IMR-90 (cell line): ENCODE data around the gene EPB41L4A. TPM values are rescaled to one million over a fixed set of nuclear protein-coding genes. Genes with fewer than 3 reads are reported as not detected.

Experiments used
- ATAC-seq: fragments of 200-7000 bp; cut with Tn5 transposase; 2 replicates; pipeline ENCODE4 v1.9.1; 2020; ENCODE audit warnings: low read depth, mild to moderate bottlenecking, moderate library complexity
- BruUV-seq: library from RNA; stranded (reverse); fragments of 400-500 nt; replicated peaks from 2 replicates; lab custom pipeline; 2021; lab: Mats Ljungman, UMichigan
- CTCF ChIA-PET: fragments of 300-600 bp; formaldehyde crosslinking; extraction: SDS; loops from one replicate; lab custom pipeline; 2021; ENCODE audit warnings: antibody characterized with exemption; lab: Yijun Ruan, JAX
- POLR2A ChIA-PET: fragments of 300-600 bp; sonication (Branson Sonifier 250); formaldehyde crosslinking; loops from one replicate; lab custom pipeline; 2022; ENCODE audit warnings: antibody characterized with exemption; ENCODE audit not compliant: unreplicated experiment; lab: Charles Lee
- DNase-seq: peaks from one replicate; pipeline ENCODE4 v3.0.0; 2013
- H2AFZ ChIP-seq: replicated peaks from 2 replicates; pipeline ENCODE3; 2013; ENCODE audit warnings: low read length, mild to moderate bottlenecking; ENCODE audit not compliant: poor library complexity
- H2AK5ac ChIP-seq: 2 replicates; pipeline ENCODE4 v1.6.1; 2013; ENCODE audit warnings: low read depth, low read length, inconsistent platforms
- H2AK9ac ChIP-seq: replicated peaks from 2 replicates; pipeline ENCODE3; 2013; ENCODE audit warnings: mild to moderate bottlenecking, low read depth, low read length, moderate library complexity; ENCODE audit not compliant: poor library complexity
- H2BK120ac ChIP-seq: 2 replicates; pipeline ENCODE4 v1.6.1; 2013; ENCODE audit warnings: low read depth, low read length, inconsistent platforms
- H2BK15ac ChIP-seq: 3 replicates; pipeline ENCODE4 v1.6.1; 2013; ENCODE audit warnings: low read depth, low read length, inconsistent platforms
- H2BK20ac ChIP-seq: 2 replicates; pipeline ENCODE4 v1.6.1; 2013; ENCODE audit warnings: low read depth, mild to moderate bottlenecking, inconsistent platforms, low read length, moderate library complexity
- H2BK5ac ChIP-seq: 2 replicates; pipeline ENCODE4 v1.6.1; 2013; ENCODE audit warnings: mild to moderate bottlenecking, low read depth, low read length, inconsistent platforms; ENCODE audit not compliant: poor library complexity, severe bottlenecking
- H3K14ac ChIP-seq: replicated peaks from 2 replicates; pipeline ENCODE4 v1.6.1; 2013; ENCODE audit warnings: low read depth, low read length, inconsistent platforms
- H3K18ac ChIP-seq: 2 replicates; pipeline ENCODE4 v1.6.1; 2013; ENCODE audit warnings: low read depth, low read length, control low read depth
- H3K23ac ChIP-seq: 2 replicates; pipeline ENCODE4 v1.6.1; 2013; ENCODE audit warnings: low read depth, low read length, inconsistent platforms
- H3K27ac ChIP-seq: 2 replicates; pipeline ENCODE4 v1.5.1; 2013; ENCODE audit warnings: mild to moderate bottlenecking, control low read depth, low read length; ENCODE audit not compliant: insufficient read depth
- H3K27me3 ChIP-seq: 2 replicates; pipeline ENCODE4 v1.6.1; 2013; ENCODE audit warnings: low read length; ENCODE audit not compliant: control insufficient read depth, insufficient read depth
- H3K36me3 ChIP-seq: 2 replicates; pipeline ENCODE4 v1.6.1; 2013; ENCODE audit warnings: low read length, mixed read lengths; ENCODE audit not compliant: control insufficient read depth, insufficient read depth
- H3K4ac ChIP-seq: 2 replicates; pipeline ENCODE4 v1.6.1; 2013; ENCODE audit warnings: low read depth, low read length, inconsistent platforms
- H3K4me1 ChIP-seq: 2 replicates; pipeline ENCODE4 v1.6.1; 2013; ENCODE audit warnings: low read length, mixed read lengths; ENCODE audit not compliant: control insufficient read depth, insufficient read depth
- H3K4me2 ChIP-seq: 2 replicates; pipeline ENCODE4 v1.6.1; 2013; ENCODE audit warnings: low read depth, mild to moderate bottlenecking, control low read depth, low read length, moderate library complexity
- H3K4me3 ChIP-seq: 2 replicates; pipeline ENCODE4 v1.5.1; 2013; ENCODE audit warnings: low read depth, mild to moderate bottlenecking, control low read depth, low read length, moderate library complexity; ENCODE audit not compliant: insufficient read depth
- H3K56ac ChIP-seq: 2 replicates; pipeline ENCODE4 v1.6.1; 2013; ENCODE audit warnings: low read length, inconsistent platforms; ENCODE audit not compliant: insufficient read depth; ENCODE audit errors: extremely low read depth
- H3K79me1 ChIP-seq, 2 experiments: 2 replicates each; pipeline ENCODE4 v1.6.1; 2013; ENCODE audit warnings: low read length in 2 of 2, inconsistent platforms in 1 of 2, low read depth in 1 of 2
- H3K9ac ChIP-seq: 2 replicates; pipeline ENCODE4 v1.6.1; 2013; ENCODE audit warnings: low read depth, low read length, control low read depth
- H3K9me1 ChIP-seq: 2 replicates; pipeline ENCODE4 v1.6.1; 2013; ENCODE audit warnings: low read length, inconsistent platforms; ENCODE audit not compliant: insufficient read depth
- H3K9me3 ChIP-seq: 2 replicates; pipeline ENCODE4 v1.6.1; 2013; ENCODE audit warnings: low read length; ENCODE audit not compliant: control insufficient read depth, insufficient read depth
- H4K20me1 ChIP-seq: 2 replicates; pipeline ENCODE4 v1.6.1; 2013; ENCODE audit warnings: low read length, inconsistent platforms; ENCODE audit not compliant: insufficient read depth
- H4K5ac ChIP-seq: 2 replicates; pipeline ENCODE4 v1.6.1; 2013; ENCODE audit warnings: mild to moderate bottlenecking, low read depth, low read length, control low read depth
- H4K8ac ChIP-seq, 2 experiments: 2 replicates each; pipeline ENCODE4 v1.6.1; 2013; ENCODE audit warnings: low read depth in 2 of 2, low read length in 2 of 2, control low read depth in 1 of 2, inconsistent platforms in 1 of 2
- H4K91ac ChIP-seq: 2 replicates; pipeline ENCODE4 v1.6.1; 2013; ENCODE audit warnings: low read depth, low read length, inconsistent platforms; ENCODE audit not compliant: insufficient read depth
- BHLHE40 ChIP-seq: fragments of 150-350 bp; IDR thresholded peaks from 2 replicates; pipeline ENCODE4 v1.6.1; 2016; ENCODE audit warnings: mild to moderate bottlenecking, low read depth, low read length
- CEBPB ChIP-seq: IDR thresholded peaks from 2 replicates; pipeline ENCODE4 v1.6.1; 2012; ENCODE audit warnings: low read depth, low read length, improper control_type of control experiment
- CHD1 ChIP-seq: IDR thresholded peaks from 2 replicates; pipeline ENCODE4 v1.6.1; 2012; ENCODE audit warnings: low read depth, low read length, improper control_type of control experiment
- CTCF ChIP-seq: conservative IDR thresholded peaks from 2 replicates; pipeline ENCODE4 v1.5.1; 2012; ENCODE audit warnings: mild to moderate bottlenecking, low read depth, low read length, improper control_type of control experiment
- FOS ChIP-seq: fragments of 150-350 bp; IDR thresholded peaks from 2 replicates; pipeline ENCODE4 v1.6.1; 2016; ENCODE audit warnings: low read depth, low read length
- MAFK ChIP-seq: IDR thresholded peaks from 2 replicates; pipeline ENCODE4 v1.6.1; 2012; ENCODE audit warnings: low read depth, low read length, improper control_type of control experiment
- MAZ ChIP-seq: IDR thresholded peaks from 2 replicates; pipeline ENCODE4 v1.6.1; 2012; ENCODE audit warnings: low read depth, mild to moderate bottlenecking, low read length, improper control_type of control experiment, moderate library complexity, borderline replicate concordance
- MXI1 ChIP-seq: IDR thresholded peaks from 2 replicates; pipeline ENCODE4 v1.6.1; 2012; ENCODE audit warnings: low read depth, mild to moderate bottlenecking, low read length, moderate library complexity, borderline replicate concordance
- NFE2L2 ChIP-seq: fragments of 150-350 bp; IDR thresholded peaks from 2 replicates; pipeline ENCODE4 v1.6.1; 2016; ENCODE audit warnings: low read depth, mild to moderate bottlenecking, low read length
- POLR2A ChIP-seq: IDR thresholded peaks from 2 replicates; pipeline ENCODE4 v1.6.1; 2012; ENCODE audit warnings: mild to moderate bottlenecking, low read depth, low read length
- RCOR1 ChIP-seq: IDR thresholded peaks from 2 replicates; pipeline ENCODE4 v1.6.1; 2012; ENCODE audit warnings: mild to moderate bottlenecking, low read length, improper control_type of control experiment; ENCODE audit not compliant: insufficient replicate concordance
- RFX5 ChIP-seq: IDR thresholded peaks from 2 replicates; pipeline ENCODE4 v1.8.0; 2012; ENCODE audit warnings: low read depth, mild to moderate bottlenecking, low read length, moderate library complexity
- USF2 ChIP-seq: fragments of 150-350 bp; IDR thresholded peaks from 2 replicates; pipeline ENCODE4 v1.6.1; 2017; ENCODE audit warnings: mild to moderate bottlenecking, antibody characterized with exemption, low read length, low read depth
- WGBS, 2 experiments: methylation state at CpG; one replicate each; pipeline versions ENCODE4 v1.1.5 to v1.1.7; 2013; ENCODE audit warnings: missing lambda C conversion rate in 2 of 2; ENCODE audit not compliant: insufficient read length in 1 of 2; ENCODE audit errors: extremely low coverage in 2 of 2; 5-methylcytosine and 5-hydroxymethylcytosine counted together
- dilution Hi-C: fragments of 300-500 bp; cut with HindIII; formaldehyde crosslinking; loops from one replicate; pipeline ENCODE4 v1.14.3; 2018; ENCODE audit warnings: low sequenced_read_pairs; ENCODE audit not compliant: unreplicated experiment
- in situ Hi-C: fragments of 300-500 bp; cut with MboI; formaldehyde crosslinking; loops from 3 replicates; pipeline ENCODE4 v1.14.3; 2019; ENCODE audit warnings: low sequenced_read_pairs, inconsistent platforms, mixed read lengths
- intact Hi-C: fragments of 100-400 bp; cut with micrococcal nuclease; formaldehyde crosslinking; loops from 2 replicates; pipeline ENCODE4 v1.10.0; 2022
- polyA plus RNA-seq, 3 experiments: library from polyadenylated mRNA; depleted of rRNA; stranded (reverse); fragments of >200 nt; gene quantifications; 2 replicates each; pipeline ENCODE4 v1.2.3, GENCODE V29; 2012; ENCODE audit warnings: low replicate concordance in 1 of 3
- total RNA-seq: library from RNA; depleted of rRNA; stranded (reverse); fragments of >200 nt; gene quantifications from 2 replicates; pipeline ENCODE4 v1.2.3, GENCODE V29; 2012

The EPB41L4A gene
- total and polyA plus RNA-seq, 2 of the 4 experiments (the other 2 are of a cell fraction), result under 0.01 to 0.02 TPM

- TF ChIP-seq USF2 (no peak), POLR2A (no peak)
Measured at GRCh38 chr5:112419164-112419985, at the start of gene EPB41L4A (continued).

GRCh38 chr5:112467485-112467884, 48.4 kb upstream of the EPB41L4A start:
- no peaks in the 10 kb centered on the region for H3K79me1 ChIP-seq
- no peak overlapping the region for H2AFZ ChIP-seq
- H3K18ac ChIP-seq, result no peak overlapping the region
- no peak overlapping the region for H3K4me2 ChIP-seq
- no peak overlapping the region for H4K8ac ChIP-seq
- no peak overlapping the region for H4K91ac ChIP-seq
- no peak overlapping the region for H3K27ac ChIP-seq
- no peak overlapping the region for H4K5ac ChIP-seq
- ATAC-seq (no peak), DNase-seq (no peak)
- H2AK9ac ChIP-seq, result no peak overlapping the region
- no peaks in the 10 kb centered on the region for H3K36me3 ChIP-seq
- ChIA-PET CTCF (no interaction called here), POLR2A (no interaction called here)
- H3K27me3 ChIP-seq, result no peaks in the 10 kb centered on the region
- dilution Hi-C loops, result no loop called here
- H3K4me1 ChIP-seq, result no peaks in the 10 kb centered on the region
- H3K9ac ChIP-seq, result no peak overlapping the region
- H2BK120ac ChIP-seq, result no peak overlapping the region
- H3K23ac ChIP-seq, result no peak overlapping the region
- BruUV-seq, result no TSS peak
- no peak overlapping the region for H2BK20ac ChIP-seq
- no peak overlapping the region for H3K14ac ChIP-seq
- intact Hi-C loops, result no loop called here
- H3K56ac ChIP-seq, result no peak overlapping the region
- no peak overlapping the region for H2BK15ac ChIP-seq
- H3K9me3 ChIP-seq, result no peaks in the 10 kb centered on the region
- no peak overlapping the region for H3K4me3 ChIP-seq
- H3K9me1 ChIP-seq, result no peaks in the 10 kb centered on the region
- no peak overlapping the region for H2AK5ac ChIP-seq
- no peaks in the 10 kb centered on the region for H4K20me1 ChIP-seq
- no peak overlapping the region for H2BK5ac ChIP-seq
- no peak overlapping the region for H3K4ac ChIP-seq
- in situ Hi-C loops, result no loop called here
- no CpG with 5 or more reads among the region's 1 CpG for WGBS, 2 experiments
- TF ChIP-seq MAFK (no peak), MXI1 (no peak), FOS (no peak), POLR2A (no peak), NFE2L2 (no peak), RFX5 (no peak), CHD1 (no peak), MAZ (no peak), BHLHE40 (no peak), CEBPB (no peak), RCOR1 (no peak), CTCF (no peak), USF2 (no peak)
